Neural cell (in vitro differentiated cells): ENCODE data around the gene SHMT2.

Experiments
- CTCF ChIP-seq: fragments of 450-650 bp; IDR thresholded peaks from 2 replicates; pipeline ENCODE4 v1.5.1; 2014; ENCODE audit warnings: antibody characterized with exemption, mild to moderate bottlenecking, moderate library complexity; ENCODE audit not compliant: poor library complexity, severe bottlenecking
- EP300 ChIP-seq: fragments of 450-650 bp; conservative IDR thresholded peaks from 2 replicates; pipeline ENCODE4 v1.6.1; 2014; ENCODE audit warnings: antibody characterized with exemption, mild to moderate bottlenecking, moderate library complexity; ENCODE audit not compliant: poor library complexity, severe bottlenecking
- EZH2 ChIP-seq: fragments of 200-600, 300-800 bp; shearing (Covaris generic), sonication (generic); IDR thresholded peaks from 2 replicates; pipeline ENCODE4 v1.6.1; 2014; ENCODE audit warnings: antibody characterized with exemption, low read length, borderline replicate concordance, mild to moderate bottlenecking; ENCODE audit not compliant: insufficient read depth, poor library complexity, severe bottlenecking
- TAF1 ChIP-seq: IDR thresholded peaks from 2 replicates; pipeline ENCODE4 v1.6.1; 2012; ENCODE audit warnings: low read depth

DNA sequence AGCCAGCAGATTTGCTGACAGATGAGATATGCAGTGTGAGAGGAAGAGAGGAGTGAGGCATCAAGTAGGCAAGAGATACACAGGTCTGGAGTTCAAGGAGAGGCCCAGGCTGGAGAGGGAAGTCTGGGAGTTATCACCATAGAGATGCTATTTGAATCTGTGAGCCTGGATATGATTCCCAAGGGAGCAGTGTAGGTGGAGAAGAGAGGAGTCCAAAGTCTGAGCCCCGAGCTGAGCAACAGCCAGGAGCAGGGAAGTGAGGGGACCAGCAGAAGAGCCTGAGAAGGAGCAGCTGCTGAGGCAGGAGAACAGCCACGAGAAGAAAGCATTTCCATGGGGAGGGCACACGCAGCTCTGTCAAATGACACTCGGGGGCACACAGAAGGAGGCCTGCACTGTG lies 33.1 kb upstream of the SHMT2 start:
- TF ChIP-seq CTCF (no peak), EZH2 (no peak), EP300 (no peak), TAF1 (no peak)
